HG03025 (cell line): ENCODE data around the gene PRR5L.

Source experiments
- ATAC-seq: cut with Tn5 transposase; IDR thresholded peaks from one replicate; pipeline ENCODE4 v1.9.1; 2021; ENCODE audit warnings: mild to moderate bottlenecking, moderate library complexity; ENCODE audit not compliant: unreplicated experiment, low FRiP score

The PRR5L gene

DNA sequence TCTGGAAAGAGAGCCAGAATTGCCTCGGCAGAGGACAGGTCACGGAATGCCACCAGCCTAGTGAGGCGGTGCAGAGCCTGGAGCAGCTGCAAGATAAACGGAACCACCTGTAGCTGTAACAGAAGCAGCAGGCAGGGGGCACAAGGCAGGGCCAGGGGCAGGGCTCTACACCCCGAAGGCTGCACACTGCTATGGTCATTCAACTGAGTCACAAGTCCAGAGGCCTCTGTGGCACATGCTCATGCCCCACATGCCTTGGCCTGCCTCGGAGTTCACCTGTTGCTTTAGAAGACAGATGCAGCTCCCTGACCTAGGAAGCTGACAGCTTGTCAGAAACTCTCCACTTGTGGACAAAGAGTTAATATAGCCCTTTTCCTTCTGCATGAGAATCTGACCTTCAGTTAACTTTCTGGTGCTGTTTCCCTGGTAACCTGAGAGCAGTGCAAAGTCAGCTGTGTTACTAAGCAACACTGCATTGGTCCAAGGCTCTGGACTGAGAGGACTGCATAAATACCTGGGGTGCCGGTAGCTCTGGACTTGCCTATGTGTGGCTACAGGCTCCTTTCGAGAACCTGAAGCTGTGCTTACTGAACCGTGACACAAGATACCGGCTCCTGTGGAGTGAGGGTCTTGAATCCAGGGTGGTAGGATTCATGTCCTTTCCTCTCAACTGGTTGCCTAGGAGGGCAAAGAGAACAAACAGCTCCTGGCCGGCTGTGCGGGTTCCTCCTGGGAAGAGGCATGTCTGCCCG lies 17.4 kb upstream of the PRR5L start:
- ATAC-seq = no peak

DNA sequence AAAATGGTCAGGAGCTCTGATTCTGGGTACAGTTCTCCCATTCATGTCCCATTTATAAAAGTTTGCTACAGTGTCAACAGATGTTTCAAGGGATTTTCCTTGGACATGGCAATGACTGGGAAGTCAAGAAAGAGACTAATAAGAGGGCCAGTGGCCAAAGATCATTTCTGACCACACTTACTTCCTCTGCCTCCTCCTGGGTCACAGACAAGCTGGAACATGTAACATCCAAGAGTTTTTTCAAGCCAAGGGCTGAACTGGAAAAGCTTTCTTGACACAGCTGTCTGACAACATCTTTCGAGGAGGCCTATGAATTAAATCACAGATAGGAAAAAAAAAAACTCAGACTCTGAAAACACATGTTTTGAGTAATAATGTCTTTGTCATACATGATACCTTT lies 15.6 kb upstream of the PRR5L start:
- ATAC-seq = no peak

DNA sequence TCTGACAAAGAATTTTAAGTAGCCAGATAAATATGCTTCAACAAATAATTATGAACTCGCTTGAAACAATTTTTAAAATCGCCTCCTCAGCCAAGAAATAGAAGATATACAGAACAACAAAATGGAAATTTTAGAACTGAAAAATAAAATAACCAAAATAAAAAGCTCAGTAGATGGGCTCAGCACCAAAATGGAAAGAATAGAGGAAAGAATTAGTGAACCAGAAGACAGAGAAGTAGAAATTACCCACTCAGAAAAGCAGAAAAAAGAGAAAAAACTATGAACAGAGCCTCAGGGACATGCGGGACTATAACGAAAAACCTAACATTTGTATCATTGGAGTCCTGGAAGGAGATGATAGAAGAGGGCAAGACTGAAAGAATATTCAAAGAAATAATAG lies 14.2 kb upstream of the PRR5L start:
- ATAC-seq = no peak

GRCh38 chr11:36282926-36283325 lies 13.2 kb upstream of the PRR5L start:
- no peak for ATAC-seq

- ATAC-seq = peak; percentile 6
These were observed 7.5 kb upstream of the PRR5L start for GRCh38 chr11:36288442-36289225.

- ATAC-seq = peak; percentile 98
These were observed 6.7 kb upstream of the PRR5L start, which contains the start of gene COMMD9 for GRCh38 chr11:36289226-36289852. Gene COMMD9, minus strand, starts transcription at chr11:36289424. Its CDS starts 12 bp downstream, at chr11:36289412.

DNA sequence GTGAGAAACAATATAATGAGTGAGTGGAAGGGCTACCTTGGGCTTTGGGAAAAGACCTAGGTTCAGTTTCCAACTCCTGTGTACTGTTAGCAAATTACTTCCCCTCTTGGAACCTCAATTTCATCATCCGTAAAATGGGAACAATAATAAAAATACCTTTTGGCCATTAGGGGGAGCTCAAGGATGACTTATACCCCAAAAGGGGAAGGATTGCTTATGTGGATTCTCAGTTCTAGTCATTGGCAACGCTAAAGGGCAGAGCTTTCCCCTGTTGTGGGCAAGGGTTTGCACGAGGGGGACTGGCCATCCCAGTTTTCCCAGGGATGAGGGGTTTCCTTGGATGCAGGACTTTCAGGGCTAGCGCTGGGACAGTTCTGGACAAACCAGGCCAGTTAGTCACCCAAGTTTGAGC lies 3.8 kb upstream of the PRR5L start:
- ATAC-seq = no peak

DNA sequence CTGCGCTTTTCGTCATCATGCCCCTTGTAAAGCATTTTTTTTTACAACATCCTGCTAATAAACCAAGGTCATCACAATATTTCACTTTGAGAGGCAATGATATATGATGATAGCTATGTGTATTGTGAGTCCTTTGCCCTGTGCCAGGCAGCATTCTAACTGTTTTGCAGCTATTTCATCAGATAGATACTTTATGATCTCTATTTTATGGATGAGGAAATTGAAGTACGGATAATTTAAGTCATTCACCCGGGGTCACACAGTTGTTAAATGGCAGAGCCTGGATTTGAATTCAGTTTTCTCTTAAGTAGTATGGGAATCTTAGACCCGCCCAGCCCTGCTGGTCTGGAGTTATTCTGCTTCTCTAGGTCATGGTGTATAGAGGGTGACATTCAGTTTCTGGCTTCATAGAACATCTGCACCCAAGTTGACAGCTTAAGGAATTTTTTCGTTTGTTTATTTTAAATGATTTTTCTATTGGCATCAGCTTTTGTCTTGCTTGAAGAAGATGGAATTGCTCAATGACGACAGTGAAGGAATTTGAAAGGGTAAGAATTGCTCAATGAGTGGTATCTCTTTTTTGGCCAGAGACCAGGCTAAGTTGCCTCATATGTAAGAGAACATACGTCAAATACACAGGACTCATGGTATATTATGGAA lies 926 bp downstream of the PRR5L start:
- no peak for ATAC-seq

GRCh38 chr11:36300650-36301049 lies 4.6 kb downstream of the PRR5L start:
- ATAC-seq = no peak

- no peak for ATAC-seq
These were observed 8.3 kb downstream of the PRR5L start for GRCh38 chr11:36304351-36304750.

DNA sequence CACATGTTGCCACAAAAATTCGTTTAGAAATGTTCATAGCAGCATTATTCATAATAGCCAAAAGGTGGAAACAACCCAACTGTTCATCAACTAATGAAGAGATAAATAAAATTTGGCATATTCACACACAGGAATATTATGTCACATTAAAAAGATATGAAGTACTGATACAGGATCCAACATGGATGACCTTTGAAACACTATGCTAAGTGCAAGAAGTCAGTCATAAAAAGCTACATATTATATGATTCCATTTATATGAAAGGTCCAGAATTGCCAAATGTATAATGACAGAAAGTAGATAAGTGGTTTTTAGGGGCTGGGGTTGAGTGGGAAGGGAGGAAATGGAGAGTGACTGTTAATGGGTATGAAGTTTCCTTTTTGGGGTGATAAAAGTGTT lies 9.0 kb downstream of the PRR5L start:
- ATAC-seq = no peak

DNA sequence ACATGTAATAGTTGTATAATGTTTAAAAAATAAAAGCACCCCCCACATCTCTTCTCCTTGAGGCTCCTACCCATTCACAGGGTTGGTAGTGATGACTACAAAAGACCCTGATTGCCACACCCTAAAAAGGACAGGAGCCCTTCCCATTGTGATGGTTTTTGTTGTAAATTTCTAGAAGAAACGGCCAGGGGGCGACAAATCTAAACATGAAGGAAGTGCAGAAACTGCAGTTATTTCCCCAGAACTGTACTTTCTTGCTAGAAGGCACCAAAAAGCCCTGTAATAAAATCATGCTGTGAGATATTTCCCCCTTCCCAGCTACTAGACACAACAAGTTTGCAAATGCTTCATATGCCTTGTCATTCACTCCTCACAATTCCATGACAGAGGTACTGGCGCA lies 10.8 kb downstream of the PRR5L start:
- no peak for ATAC-seq

DNA sequence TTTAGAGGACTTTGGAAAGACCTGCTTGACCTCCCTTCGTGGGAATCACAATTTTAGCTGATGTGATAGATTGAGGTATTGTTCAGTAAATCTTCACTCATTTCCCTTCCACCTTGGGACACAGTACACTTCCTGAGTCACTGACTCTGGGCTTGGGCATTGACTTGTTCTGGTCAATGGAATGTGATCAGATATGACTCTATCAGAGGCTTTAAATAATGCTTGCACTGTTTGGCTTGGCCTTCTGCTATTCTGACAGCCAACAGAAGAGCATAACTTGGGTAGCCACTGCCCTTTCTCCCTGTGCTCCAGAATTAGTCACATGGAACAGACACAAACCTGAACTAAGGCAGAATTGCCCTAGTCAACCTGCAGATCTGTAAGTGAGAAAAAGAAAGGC lies 12.5 kb downstream of the PRR5L start:
- ATAC-seq = no peak

DNA sequence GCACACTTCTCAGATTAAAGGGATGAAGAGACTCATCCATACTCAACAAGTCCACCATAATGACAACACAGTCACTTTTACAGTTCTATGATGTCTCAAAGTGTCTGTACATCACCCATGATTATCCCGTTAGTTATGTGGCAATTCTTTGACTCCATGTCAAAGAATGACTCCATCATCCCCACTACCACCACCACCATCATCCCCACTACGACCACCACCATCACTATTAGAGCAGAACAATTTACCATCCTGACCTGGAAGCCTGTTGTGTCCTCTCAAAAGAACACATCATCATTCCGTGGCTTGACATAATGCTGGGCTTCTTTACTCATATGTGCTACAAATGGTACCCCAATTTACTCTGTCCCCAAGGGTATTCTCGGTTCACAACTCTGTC lies 13.7 kb downstream of the PRR5L start:
- no peak for ATAC-seq

DNA sequence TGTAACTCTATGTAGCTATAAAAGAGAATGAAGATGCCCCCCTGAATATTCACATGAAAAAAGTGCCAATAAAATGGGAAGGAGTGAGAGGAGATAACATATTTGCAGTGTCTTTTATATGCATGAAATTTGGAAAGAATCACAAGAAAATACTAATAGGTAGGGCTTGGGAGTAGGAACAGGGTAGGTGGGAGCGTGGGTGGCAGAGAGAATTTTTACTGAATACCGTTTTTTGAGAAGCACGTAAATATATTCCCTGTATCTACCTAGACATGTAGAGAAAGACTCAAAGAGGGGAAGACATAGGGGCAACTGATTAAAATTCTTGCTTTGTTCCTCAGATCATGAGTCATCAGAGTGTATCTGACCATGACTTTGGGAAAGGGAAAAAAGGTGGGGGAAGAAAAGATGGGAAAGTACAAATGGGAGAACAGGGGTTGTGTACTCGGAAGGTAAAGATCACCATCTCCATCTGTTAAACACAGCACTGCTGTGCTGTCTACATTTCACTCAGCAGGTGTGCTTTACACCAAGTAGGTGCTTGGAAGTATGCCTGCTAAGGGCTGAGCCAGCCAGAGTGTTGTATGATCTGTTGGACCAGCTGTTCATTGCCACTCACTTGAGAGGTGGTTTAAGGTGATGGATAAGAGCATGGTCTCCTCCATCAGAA lies 16.0 kb downstream of the PRR5L start:
- no peak for ATAC-seq

GRCh38 chr11:36312611-36313472 lies 16.8 kb downstream of the PRR5L start:
- no peak for ATAC-seq

DNA sequence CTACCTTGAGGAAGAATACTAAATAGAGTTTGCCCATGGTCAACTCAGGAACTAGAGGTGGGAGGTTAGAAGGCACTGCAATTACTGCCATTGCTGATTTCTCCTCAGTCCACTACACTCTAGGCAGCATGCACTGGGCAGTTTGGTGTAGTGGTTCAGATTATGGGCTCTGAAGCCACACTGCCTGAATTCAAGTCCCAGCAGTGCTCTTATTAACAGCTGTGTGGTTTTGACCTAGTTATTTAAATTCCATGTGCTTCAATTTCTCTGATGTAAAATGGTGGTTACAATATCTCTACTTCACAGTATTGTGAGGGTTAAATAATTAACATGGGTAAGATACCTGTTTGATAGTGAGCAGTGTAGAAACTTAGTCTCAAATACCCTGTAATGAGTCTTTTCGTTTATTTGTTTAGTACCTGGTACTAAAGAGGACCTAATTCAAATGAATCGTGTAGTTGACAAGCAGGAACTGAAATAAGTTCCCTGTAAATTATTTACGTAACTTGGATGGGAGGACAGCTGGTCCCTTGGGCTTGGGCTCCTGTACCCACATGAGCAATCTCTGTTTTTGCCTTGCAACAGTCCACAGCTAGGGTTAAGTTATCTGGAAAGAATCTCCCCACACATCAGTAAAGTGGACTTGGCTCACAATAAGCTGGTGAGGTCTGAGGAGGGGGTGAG lies 17.8 kb downstream of the PRR5L start:
- ATAC-seq = no peak

DNA sequence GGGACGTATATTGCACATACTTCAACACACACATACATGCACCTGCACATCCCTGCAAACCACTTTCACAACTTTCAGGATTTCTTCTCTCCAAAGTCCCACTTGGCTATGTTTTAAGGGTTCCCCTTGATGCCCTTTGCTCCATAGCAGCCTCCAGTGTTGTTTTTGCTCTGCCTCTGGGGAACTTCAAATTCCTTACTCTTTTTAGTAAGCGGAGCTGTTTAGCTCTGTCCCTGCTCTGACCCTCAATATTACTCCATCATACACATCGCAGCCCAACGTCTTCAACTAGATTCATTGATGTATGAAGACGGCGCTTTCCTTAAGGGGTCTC lies 18.3 kb downstream of the PRR5L start:
- no peak for ATAC-seq

DNA sequence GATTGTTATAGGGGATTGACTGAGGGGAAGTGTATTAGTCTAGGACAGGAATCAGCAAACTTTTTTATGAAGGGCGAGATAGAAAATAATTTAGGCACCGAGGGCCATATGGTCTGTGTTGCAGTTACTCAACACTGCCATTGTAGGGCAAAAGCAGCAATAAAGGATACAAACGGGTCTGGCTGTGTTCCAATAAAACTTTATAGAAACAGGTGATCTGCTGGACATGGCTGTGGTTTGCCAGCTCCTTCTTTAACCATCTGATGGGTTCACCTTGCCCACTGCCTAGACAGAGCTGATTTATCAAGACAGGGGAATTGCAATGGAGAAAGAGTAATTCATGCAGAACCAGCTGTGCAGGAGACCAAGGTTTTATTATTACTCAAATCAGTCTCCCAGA lies 20.0 kb downstream of the PRR5L start:
- ATAC-seq = no peak
